GM12878 (cell line): ENCODE measurements around the gene COL19A1. TPM values are rescaled to one million over a fixed set of nuclear protein-coding genes. Genes with fewer than 3 reads are reported as not detected.

Experiments
- ATAC-seq: fragments of 200-7000 bp; cut with Tn5 transposase; 3 replicates; pipeline ENCODE4 v1.9.1; 2020; ENCODE audit warnings: mild to moderate bottlenecking, moderate library complexity
- BruUV-seq: library from RNA; stranded (reverse); fragments of 400-500 nt; replicated peaks from 2 replicates; lab custom pipeline; 2021; lab: Mats Ljungman, UMichigan
- CTCF ChIA-PET: fragments of 300-600 bp; sonication (Branson Sonifier 250); formaldehyde crosslinking; extraction: SDS; loops from one replicate; lab custom pipeline; 2021; ENCODE audit warnings: inconsistent platforms; lab: Yijun Ruan, JAX
- POLR2A ChIA-PET: fragments of 350-600 bp; formaldehyde crosslinking; extraction: SDS; loops from one replicate; lab custom pipeline; 2021; ENCODE audit warnings: inconsistent platforms; lab: Charles Lee
- RAD21 ChIA-PET: fragments of 300-600 bp; sonication (Branson Sonifier 250); formaldehyde crosslinking; loops from one replicate; lab custom pipeline; 2023; ENCODE audit warnings: antibody characterized with exemption; ENCODE audit not compliant: unreplicated experiment; lab: Charles Lee
- SMC1A ChIA-PET: fragments of 300-600 bp; sonication (Branson Sonifier 250); formaldehyde crosslinking; loops from one replicate; lab custom pipeline; 2023; ENCODE audit not compliant: unreplicated experiment, uncharacterized antibody; lab: Charles Lee
- DNase-seq: peaks from one replicate; pipeline ENCODE4 v3.0.0-alpha.2; 2011; ENCODE audit warnings: low read depth, low spot score
- FAIRE-seq: peaks from 3 replicates; lab custom pipeline; 2011; peaks lifted over from hg19 to GRCh38; lab: Jason Lieb, UNC
- H2AFZ ChIP-seq: 2 replicates; pipeline ENCODE4 v1.6.0; 2011; ENCODE audit warnings: low read depth, low read length, control low read depth; ENCODE audit not compliant: control insufficient read depth
- H3K27ac ChIP-seq: 2 replicates; pipeline ENCODE4 v1.5.1; 2011; ENCODE audit warnings: control low read depth; ENCODE audit not compliant: control insufficient read depth, insufficient read depth
- H3K27me3 ChIP-seq, 2 experiments: replicated peaks in 1 of 2; 2 replicates each; pipeline versions ENCODE4 v1.6.0 to v1.6.1; 2011; ENCODE audit warnings: low read length in 1 of 2; ENCODE audit not compliant: control insufficient read depth in 2 of 2, insufficient read depth in 2 of 2
- H3K36me3 ChIP-seq, 2 experiments: 2 replicates each; pipeline ENCODE4 v1.5.1; 2011; ENCODE audit warnings: low read length in 1 of 2; ENCODE audit not compliant: control insufficient read depth in 2 of 2, insufficient read depth in 2 of 2
- H3K4me1 ChIP-seq: 2 replicates; pipeline ENCODE4 v1.6.1; 2011; ENCODE audit warnings: mild to moderate bottlenecking, low read length, moderate library complexity, mixed read lengths; ENCODE audit not compliant: control insufficient read depth, insufficient read depth
- H3K4me2 ChIP-seq: 2 replicates; pipeline ENCODE4 v1.6.0; 2011; ENCODE audit warnings: control low read depth; ENCODE audit not compliant: control insufficient read depth, insufficient read depth
- H3K4me3 ChIP-seq: fragments of 200-600 bp; sonication (generic); 2 replicates; pipeline ENCODE4 v1.5.1; 2016
- H3K79me2 ChIP-seq: 2 replicates; pipeline ENCODE4 v1.6.0; 2011; ENCODE audit warnings: low read length; ENCODE audit not compliant: control insufficient read depth, insufficient read depth
- H3K9ac ChIP-seq: 2 replicates; pipeline ENCODE4 v1.8.0; 2011; ENCODE audit warnings: low read length, control low read depth, mixed read lengths; ENCODE audit not compliant: control insufficient read depth, insufficient read depth
- H3K9me3 ChIP-seq: replicated peaks from 3 replicates; pipeline ENCODE4 v1.5.1; 2011; ENCODE audit warnings: mild to moderate bottlenecking, low read length; ENCODE audit not compliant: control insufficient read depth, insufficient read depth
- H4K20me1 ChIP-seq: 2 replicates; pipeline ENCODE4 v1.6.0; 2011; ENCODE audit not compliant: control insufficient read depth, insufficient read depth
- BCL11A ChIP-seq: IDR thresholded peaks from 2 replicates; pipeline ENCODE4 v1.6.1; 2011; ENCODE audit warnings: low read depth, low read length
- GABPA ChIP-seq: IDR thresholded peaks from 2 replicates; pipeline ENCODE4 v1.6.1; 2014; ENCODE audit warnings: antibody characterized with exemption, low read depth, mild to moderate bottlenecking, inconsistent platforms
- IRF3 ChIP-seq: fragments of 450-650 bp; IDR thresholded peaks from 2 replicates; pipeline ENCODE4 v1.6.1; 2014; ENCODE audit warnings: mild to moderate bottlenecking
- MTA2 ChIP-seq: fragments of 450-650 bp; IDR thresholded peaks from 2 replicates; pipeline ENCODE4 v1.6.1; 2016; ENCODE audit warnings: low read depth, mild to moderate bottlenecking, moderate library complexity
- NBN ChIP-seq: fragments of 450-650 bp; IDR thresholded peaks from 2 replicates; pipeline ENCODE4 v1.6.1; 2016
- PKNOX1 ChIP-seq: fragments of 450-650 bp; IDR thresholded peaks from 2 replicates; pipeline ENCODE4 v1.6.1; 2016; ENCODE audit warnings: mild to moderate bottlenecking
- RELB ChIP-seq: fragments of 450-650 bp; IDR thresholded peaks from 2 replicates; pipeline ENCODE4 v1.6.1; 2017; ENCODE audit warnings: low read depth, mild to moderate bottlenecking, moderate library complexity
- STAT3 ChIP-seq: IDR thresholded peaks from 2 replicates; pipeline ENCODE4 v1.6.1; 2011; ENCODE audit warnings: low read depth, low read length, improper control_type of control experiment
- WGBS: methylation state at CpG from one replicate; pipeline ENCODE4 v1.1.6; 2016; ENCODE audit warnings: low lambda C conversion rate; ENCODE audit not compliant: insufficient replicate concordance, insufficient coverage; ENCODE audit errors: missing lambda C conversion rate; 5-methylcytosine and 5-hydroxymethylcytosine counted together
- in situ Hi-C: fragments of 300-500 bp; cut with MboI; formaldehyde crosslinking; loops from 9 replicates; pipeline ENCODE4 v1.14.3; 2018; ENCODE audit warnings: mixed read lengths
- intact Hi-C: fragments of 100-400 bp; cut with micrococcal nuclease; formaldehyde crosslinking; loops from one replicate; pipeline ENCODE4 v1.14.2; 2022; ENCODE audit not compliant: unreplicated experiment
- polyA plus RNA-seq, 11 experiments: library from polyadenylated mRNA; depleted of rRNA in 4 of 11; unstranded in 6 of 11; stranded (reverse) in 5 of 11; fragments of >200 nt; fragmentation: Nextera tagmentation in 4 of 11; fragmentation: Illumina TruSeq in 1 of 11; extraction: Ambion mirVana in 4 of 11; extraction: Trizol in 1 of 11; gene quantifications; 1 replicate in 1 of 11; 2 replicates in 10 of 11; pipeline versions ENCODE4 v1.2.1 to v1.2.3, GENCODE V29; 2011 to 2016; ENCODE audit warnings: inconsistent platforms in 2 of 11, missing spikeins in 2 of 11, low read depth in 1 of 11
- total RNA-seq, 4 experiments: library from RNA; depleted of rRNA in 3 of 4; stranded (reverse); fragments of >200 nt in 3 of 4; fragmentation: Illumina TruSeq in 1 of 4; extraction: Trizol in 1 of 4; gene quantifications; 2 replicates each; pipeline versions ENCODE4 v1.2.1 to v1.2.3, GENCODE V29; 2013 to 2021
- TF ChIP-seq, protein P1 (sequence below): fragments of 450-650 bp; IDR thresholded peaks from 2 replicates; pipeline ENCODE4 v1.6.1; 2018; ENCODE audit warnings: mild to moderate bottlenecking, low read depth, moderate library complexity; ENCODE audit not compliant: partially characterized antibody

COL19A1 gene
- total and polyA plus RNA-seq, 10 of the 15 experiments (the other 5 are each of a cell fraction or from before 2014, with no cell fraction given): 1.1 to 13.5 (median 4.1) TPM

DNA sequence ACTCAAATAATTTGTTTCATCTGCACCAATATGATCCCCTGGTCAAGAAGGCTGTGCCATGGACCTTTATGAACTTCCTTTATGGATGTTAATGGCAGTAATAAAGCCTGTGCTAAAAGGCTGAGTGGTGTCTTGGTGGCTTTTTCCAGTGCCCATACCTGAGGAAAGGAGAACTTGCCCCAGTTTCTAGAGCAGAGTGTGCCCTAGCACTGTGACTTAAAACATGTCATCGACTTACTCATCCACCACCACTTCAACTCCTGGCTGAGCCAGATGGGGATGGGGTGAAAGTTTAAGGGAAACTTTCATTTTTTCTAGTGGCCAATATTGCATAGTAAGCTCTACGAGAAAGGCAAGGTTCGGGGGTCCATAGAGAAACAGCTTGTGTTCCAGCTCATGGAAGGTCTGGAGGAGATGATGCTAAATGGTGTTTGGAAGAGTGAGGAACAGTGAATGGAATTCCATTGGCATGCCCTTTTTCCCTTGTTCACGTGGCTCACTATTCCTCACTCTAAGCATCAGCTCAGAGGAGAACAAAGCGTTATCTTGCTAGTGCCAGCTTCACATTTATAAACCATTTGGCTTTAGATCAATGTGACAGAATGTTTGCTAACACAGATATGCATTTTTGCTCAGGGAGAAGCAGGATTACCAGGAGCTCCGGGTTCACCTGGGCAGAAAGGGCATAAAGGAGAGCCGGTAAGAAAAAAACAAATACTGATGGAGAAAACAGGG, 71.2 kb downstream of the COL19A1 start:
- Histone ChIP-seq H3K79me2 (no peaks in the 10 kb centered on the region), H3K9me3 (no peaks in the 10 kb centered on the region), H4K20me1 (no peaks in the 10 kb centered on the region), H3K36me3 (no peaks in the 10 kb centered on the region; a peak in 1 of 4 replicates), H2AFZ (no peak overlapping the region), H3K4me1 (no peaks in the 10 kb centered on the region), H3K27ac (no peak overlapping the region), H3K9ac (no peak overlapping the region), H3K27me3 (no peaks in the 10 kb centered on the region), H3K4me3 (no peak overlapping the region), H3K4me2 (no peak overlapping the region)
- BruUV-seq: no TSS peak
- no peak for ATAC-seq
- DNase-seq: no peak
- in situ Hi-C loops: no loop called here
- intact Hi-C loops: loop anchor here (5.0 kb wide), 1 partner anchor 100 kb away; no protein-coding TSS in a partner anchor
- ChIA-PET RAD21 (interaction anchor here (1.4 kb wide), 1 partner anchor 56 kb away, joined by 3 read pairs; no protein-coding TSS in a partner anchor), POLR2A (interaction anchor here (1.3 kb wide), 1 partner anchor 72 kb away, joined by 4 read pairs; the partner anchor contains the start of gene COL19A1), SMC1A (interaction anchor here (0.8 to 2.2 kb wide), 4 partner anchors 10 to 103 kb away, joined by 4 to 11 read pairs (median 4); no protein-coding TSS in a partner anchor), CTCF (interaction anchor here (0.6 to 1.4 kb wide), 3 partner anchors 74 to 234 kb away, joined by 3 to 4 read pairs (median 4); no protein-coding TSS in a partner anchor)
- TF ChIP-seq RELB: no peak
- no peak for TF ChIP-seq GABPA
- no peak for TF ChIP-seq STAT3
- TF ChIP-seq, protein P1, sequence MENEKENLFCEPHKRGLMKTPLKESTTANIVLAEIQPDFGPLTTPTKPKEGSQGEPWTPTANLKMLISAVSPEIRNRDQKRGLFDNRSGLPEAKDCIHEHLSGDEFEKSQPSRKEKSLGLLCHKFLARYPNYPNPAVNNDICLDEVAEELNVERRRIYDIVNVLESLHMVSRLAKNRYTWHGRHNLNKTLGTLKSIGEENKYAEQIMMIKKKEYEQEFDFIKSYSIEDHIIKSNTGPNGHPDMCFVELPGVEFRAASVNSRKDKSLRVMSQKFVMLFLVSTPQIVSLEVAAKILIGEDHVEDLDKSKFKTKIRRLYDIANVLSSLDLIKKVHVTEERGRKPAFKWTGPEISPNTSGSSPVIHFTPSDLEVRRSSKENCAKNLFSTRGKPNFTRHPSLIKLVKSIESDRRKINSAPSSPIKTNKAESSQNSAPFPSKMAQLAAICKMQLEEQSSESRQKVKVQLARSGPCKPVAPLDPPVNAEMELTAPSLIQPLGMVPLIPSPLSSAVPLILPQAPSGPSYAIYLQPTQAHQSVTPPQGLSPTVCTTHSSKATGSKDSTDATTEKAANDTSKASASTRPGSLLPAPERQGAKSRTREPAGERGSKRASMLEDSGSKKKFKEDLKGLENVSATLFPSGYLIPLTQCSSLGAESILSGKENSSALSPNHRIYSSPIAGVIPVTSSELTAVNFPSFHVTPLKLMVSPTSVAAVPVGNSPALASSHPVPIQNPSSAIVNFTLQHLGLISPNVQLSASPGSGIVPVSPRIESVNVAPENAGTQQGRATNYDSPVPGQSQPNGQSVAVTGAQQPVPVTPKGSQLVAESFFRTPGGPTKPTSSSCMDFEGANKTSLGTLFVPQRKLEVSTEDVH: no peak
- no peak for TF ChIP-seq BCL11A
- TF ChIP-seq IRF3: no peak
- TF ChIP-seq PKNOX1: no peak
- no peak for TF ChIP-seq MTA2
- TF ChIP-seq NBN: no peak
- FAIRE-seq: no peak
- 83% methylated on average over 7 of the region's 7 CpGs for WGBS
